Natural killer cell (primary cell): ENCODE results near the gene MYOCD. TPM values are rescaled to one million over a fixed set of nuclear protein-coding genes. Genes with fewer than 3 reads are reported as not detected.

Experiments
- ATAC-seq, 3 donors: fragments of 150-1000 bp in 2 of 3; fragments of 200-7000 bp in 1 of 3; cut with Tn5 transposase; 1 replicate in 1 of 3; 2 replicates in 2 of 3; pipeline ENCODE4 v1.10.0; 2021; ENCODE audit warnings: mild to moderate bottlenecking in 2 of 3, moderate library complexity in 2 of 3
- DNase-seq, 2 donors: peaks; one replicate each; pipeline versions ENCODE4 v3.0.0 to v3.0.0-alpha.2; 2013 to 2021; ENCODE audit warnings: mixed read lengths in 1 of 2
- H3K27ac ChIP-seq: one replicate; pipeline ENCODE4 v1.5.1; 2013; ENCODE audit warnings: mild to moderate bottlenecking, low read length
- H3K27me3 ChIP-seq: one replicate; pipeline ENCODE4 v1.6.1; 2013; ENCODE audit warnings: low read length; ENCODE audit not compliant: control insufficient read depth, insufficient read depth
- H3K36me3 ChIP-seq: one replicate; pipeline ENCODE4 v1.6.1; 2013; ENCODE audit warnings: low read length; ENCODE audit not compliant: control insufficient read depth, insufficient read depth
- H3K4me1 ChIP-seq: one replicate; pipeline ENCODE4 v1.6.1; 2013; ENCODE audit warnings: low read length; ENCODE audit not compliant: control insufficient read depth, insufficient read depth
- H3K4me3 ChIP-seq: one replicate; pipeline ENCODE4 v1.5.1; 2013; ENCODE audit warnings: low read length
- H3K9me3 ChIP-seq: one replicate; pipeline ENCODE4 v1.6.1; 2013; ENCODE audit warnings: low read length; ENCODE audit not compliant: control insufficient read depth, insufficient read depth
- H3K27ac Mint-ChIP-seq, 2 donors: one replicate each; pipeline ENCODE4 v1.8.0; 2022; ENCODE audit warnings: mild to moderate bottlenecking in 2 of 2, mixed read lengths in 2 of 2, moderate library complexity in 1 of 2
- H3K27me3 Mint-ChIP-seq, 2 donors: one replicate each; pipeline ENCODE4 v1.8.0; 2022; ENCODE audit warnings: low read depth in 2 of 2, mixed read lengths in 2 of 2
- H3K36me3 Mint-ChIP-seq: one replicate; pipeline ENCODE4 v1.8.0; 2022; ENCODE audit warnings: mixed read lengths
- H3K4me1 Mint-ChIP-seq, 2 donors: one replicate each; pipeline ENCODE4 v1.8.0; 2022; ENCODE audit warnings: mixed read lengths in 2 of 2
- H3K4me3 Mint-ChIP-seq: one replicate; pipeline ENCODE4 v1.8.0; 2022; ENCODE audit warnings: mild to moderate bottlenecking, moderate library complexity, mixed read lengths
- H3K9me3 Mint-ChIP-seq, 2 donors: one replicate each; pipeline ENCODE4 v1.8.0; 2022; ENCODE audit warnings: mixed read lengths in 2 of 2
- whole genome bisulfite sequencing: methylation state at CpG from one replicate; pipeline ENCODE4 v1.1.7; 2013; ENCODE audit warnings: missing lambda C conversion rate; ENCODE audit not compliant: insufficient coverage; 5-methylcytosine and 5-hydroxymethylcytosine counted together
- intact Hi-C: fragments of 100-400 bp; cut with micrococcal nuclease; formaldehyde crosslinking; loops from one replicate; pipeline ENCODE4 v1.14.2; 2022
- total RNA-seq, 4 donors: library from RNA; stranded (reverse); fragments of 120-200 nt in 1 of 4; gene quantifications; one replicate each; pipeline versions ENCODE4 v1.2.3 to v1.2.4, GENCODE V29; 2013 to 2022
- TF ChIP-seq, protein P1 (sequence below): fragments of 200-600 bp; IDR thresholded peaks from one replicate; pipeline ENCODE4 v1.8.0; 2022; ENCODE audit warnings: antibody characterized with exemption

The MYOCD gene
- total RNA-seq, 3 donors from 2014 or later (not counting 1 experiment from before 2014, with no cell fraction given), result not detected

DNA sequence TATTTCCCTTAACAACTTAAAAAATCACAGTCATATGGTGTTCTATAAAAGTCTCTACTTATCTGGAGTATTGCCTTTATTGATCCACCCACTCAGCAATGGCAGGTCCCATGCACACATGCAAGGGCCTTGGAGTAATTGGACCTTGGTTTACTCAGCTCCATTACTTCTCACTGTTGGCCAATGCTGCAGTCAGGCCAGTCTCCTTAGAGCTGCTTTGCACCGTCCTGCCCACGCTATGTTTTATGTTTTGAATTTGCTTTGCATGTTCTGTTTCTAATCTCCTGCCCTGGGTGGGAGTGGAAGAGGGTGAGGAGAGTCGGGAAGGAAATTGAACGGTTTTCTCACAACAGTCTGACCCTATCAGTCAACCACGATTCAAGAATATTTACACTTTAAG is 147.2 kb downstream of the MYOCD start:
- Histone ChIP-seq H3K9me3 (peaks cover 3% of the 10 kb centered on the region), H3K27ac (no peak overlapping the region), H3K27me3 (no peaks in the 10 kb centered on the region), H3K4me1 (no peaks in the 10 kb centered on the region), H3K4me3 (no peak overlapping the region), H3K36me3 (no peaks in the 10 kb centered on the region)
- Mint-ChIP-seq H3K4me1 (no peaks in the 10 kb centered on the region), H3K27me3 (no peaks in the 10 kb centered on the region), H3K9me3 (peaks cover 7 to 14% of the 10 kb centered on the region in 2 donors), H3K27ac (no peak overlapping the region), H3K36me3 (no peaks in the 10 kb centered on the region), H3K4me3 (no peak overlapping the region)
- TF ChIP-seq, protein P1, sequence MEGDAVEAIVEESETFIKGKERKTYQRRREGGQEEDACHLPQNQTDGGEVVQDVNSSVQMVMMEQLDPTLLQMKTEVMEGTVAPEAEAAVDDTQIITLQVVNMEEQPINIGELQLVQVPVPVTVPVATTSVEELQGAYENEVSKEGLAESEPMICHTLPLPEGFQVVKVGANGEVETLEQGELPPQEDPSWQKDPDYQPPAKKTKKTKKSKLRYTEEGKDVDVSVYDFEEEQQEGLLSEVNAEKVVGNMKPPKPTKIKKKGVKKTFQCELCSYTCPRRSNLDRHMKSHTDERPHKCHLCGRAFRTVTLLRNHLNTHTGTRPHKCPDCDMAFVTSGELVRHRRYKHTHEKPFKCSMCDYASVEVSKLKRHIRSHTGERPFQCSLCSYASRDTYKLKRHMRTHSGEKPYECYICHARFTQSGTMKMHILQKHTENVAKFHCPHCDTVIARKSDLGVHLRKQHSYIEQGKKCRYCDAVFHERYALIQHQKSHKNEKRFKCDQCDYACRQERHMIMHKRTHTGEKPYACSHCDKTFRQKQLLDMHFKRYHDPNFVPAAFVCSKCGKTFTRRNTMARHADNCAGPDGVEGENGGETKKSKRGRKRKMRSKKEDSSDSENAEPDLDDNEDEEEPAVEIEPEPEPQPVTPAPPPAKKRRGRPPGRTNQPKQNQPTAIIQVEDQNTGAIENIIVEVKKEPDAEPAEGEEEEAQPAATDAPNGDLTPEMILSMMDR, result no peak
- ATAC-seq, result no peak
- intact Hi-C loops, result no loop called here
- no peak for DNase-seq
- 59% methylated on average over 3 of the region's 5 CpGs for WGBS

DNA sequence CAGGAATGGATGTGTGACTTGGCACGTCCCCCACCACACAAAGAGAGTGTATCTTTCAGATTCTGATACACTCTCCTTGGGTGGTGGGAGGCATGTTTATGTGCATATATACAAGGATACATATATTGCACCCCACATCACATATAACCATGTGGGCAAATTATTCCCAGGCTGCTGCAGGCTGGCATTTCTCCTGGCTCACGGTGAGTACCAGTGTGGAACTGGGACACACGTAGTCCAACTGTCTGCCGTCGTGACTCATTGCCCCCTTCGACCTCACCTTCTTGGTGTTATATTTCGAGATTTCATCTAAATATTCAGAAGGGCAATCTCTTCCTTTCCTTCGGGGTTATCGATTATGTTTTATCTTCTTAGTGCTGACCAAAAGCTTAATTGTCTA is 148.0 kb downstream of the MYOCD start:
- no peaks in the 10 kb centered on the region for H3K27me3 Mint-ChIP-seq
- no peak for DNase-seq

DNA sequence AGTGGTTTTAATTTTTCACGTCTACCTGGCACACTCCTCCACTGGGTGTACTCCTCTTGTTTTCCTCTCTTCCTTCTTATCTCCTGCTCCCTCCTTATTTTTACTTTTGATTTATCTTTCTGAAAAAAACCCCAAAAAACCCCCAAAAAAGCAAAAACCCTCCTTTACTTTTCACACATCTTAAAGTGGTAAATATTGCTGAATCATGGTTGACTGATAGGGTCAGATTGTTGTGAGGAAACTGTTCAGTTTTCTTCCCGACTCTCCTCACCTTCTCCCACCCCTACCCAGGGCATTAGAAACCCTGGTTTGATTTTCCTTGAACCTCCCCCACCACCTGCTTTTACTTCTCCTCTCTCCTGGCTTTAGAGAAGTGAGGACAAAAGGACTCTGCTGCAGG is 149.0 kb downstream of the MYOCD start:
- Mint-ChIP-seq H3K27me3 (no peaks in the 10 kb centered on the region), H3K36me3 (no peaks in the 10 kb centered on the region), H3K4me3 (no peak overlapping the region), H3K9me3 (peaks cover 5 to 7% of the 10 kb centered on the region in 2 donors), H3K27ac (no peak overlapping the region), H3K4me1 (no peaks in the 10 kb centered on the region)
- TF ChIP-seq, protein P1, result no peak
- no peak for ATAC-seq
- intact Hi-C loops, result no loop called here
- no peaks in the 10 kb centered on the region for H3K9me3 ChIP-seq
- H3K27ac ChIP-seq, result no peak overlapping the region
- no peak for DNase-seq
- no peaks in the 10 kb centered on the region for H3K27me3 ChIP-seq
- no peaks in the 10 kb centered on the region for H3K36me3 ChIP-seq
- H3K4me3 ChIP-seq, result no peak overlapping the region
- no peaks in the 10 kb centered on the region for H3K4me1 ChIP-seq
- WGBS, result 88% methylated on average over 1 of the region's 2 CpGs

More for the DNA sequence above, 148.0 kb downstream of the MYOCD start:
- Histone ChIP-seq H3K27ac (no peak overlapping the region), H3K4me1 (no peaks in the 10 kb centered on the region), H3K36me3 (no peaks in the 10 kb centered on the region), H3K27me3 (no peaks in the 10 kb centered on the region), H3K4me3 (no peak overlapping the region), H3K9me3 (no peaks in the 10 kb centered on the region)
- no peak for ATAC-seq
- Mint-ChIP-seq H3K27ac (no peak overlapping the region), H3K4me3 (no peak overlapping the region), H3K36me3 (no peaks in the 10 kb centered on the region), H3K9me3 (peaks cover 7 to 14% of the 10 kb centered on the region in 2 donors), H3K4me1 (no peaks in the 10 kb centered on the region)
- 88% methylated on average over 8 of the region's 9 CpGs for whole genome bisulfite sequencing
- intact Hi-C loops, result no loop called here
- TF ChIP-seq, protein P1, result no peak

DNA sequence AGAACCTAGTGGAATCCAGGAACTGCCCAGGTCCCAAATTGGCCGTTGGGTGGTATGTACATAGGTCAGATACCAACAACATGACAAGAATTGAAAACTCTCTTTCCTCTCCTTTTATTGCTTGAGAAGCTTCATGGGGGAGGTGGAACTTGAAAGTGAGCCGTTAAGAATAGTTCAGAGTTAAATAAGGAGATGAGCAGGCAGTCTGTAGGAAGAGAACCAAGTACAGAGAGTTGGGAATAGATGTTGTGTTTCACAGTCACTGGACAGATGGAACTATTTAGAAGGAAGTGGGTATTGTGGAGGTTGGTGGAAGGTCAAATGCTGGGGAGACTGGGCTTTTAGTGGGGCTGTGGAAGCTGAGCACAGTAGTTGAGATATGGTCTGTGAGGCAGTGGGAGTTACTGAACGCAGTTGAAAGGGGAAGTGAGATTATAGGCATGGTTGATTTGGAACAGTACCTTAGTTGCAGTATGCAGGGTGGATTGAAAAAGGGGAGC is 150.0 kb downstream of the MYOCD start:
- no peak overlapping the region for H3K4me3 Mint-ChIP-seq
- no peaks in the 10 kb centered on the region for H3K27me3 Mint-ChIP-seq
- H3K4me1 Mint-ChIP-seq, result no peaks in the 10 kb centered on the region
- H3K9me3 Mint-ChIP-seq, result peaks cover 5 to 10% of the 10 kb centered on the region in 2 donors
- ATAC-seq (no peak), DNase-seq (no peak)
- intact Hi-C loops, result no loop called here
- Histone ChIP-seq H3K4me1 (no peaks in the 10 kb centered on the region), H3K9me3 (no peaks in the 10 kb centered on the region), H3K4me3 (no peak overlapping the region), H3K27me3 (no peaks in the 10 kb centered on the region), H3K36me3 (no peaks in the 10 kb centered on the region), H3K27ac (no peak overlapping the region)
- TF ChIP-seq, protein P1, result no peak
- 31% methylated on average over 2 of the region's 3 CpGs for WGBS
- no peaks in the 10 kb centered on the region for H3K36me3 Mint-ChIP-seq
- H3K27ac Mint-ChIP-seq, result no peak overlapping the region
